Kidney epithelial cell (primary cell): ENCODE results near the gene PPP1R12B. TPM values are rescaled to one million over a fixed set of nuclear protein-coding genes. Genes with fewer than 3 reads are reported as not detected.
"Not testable (repeated sequence)": the region's sequence is repeated elsewhere in the genome, so short reads cannot be mapped to it uniquely, and the experiment has no call there.

Source experiments
- DNase-seq: peaks from one replicate; pipeline ENCODE4 v3.0.0-alpha.2; 2010; ENCODE audit warnings: low read depth
- H3K27me3 ChIP-seq: 2 replicates; pipeline ENCODE4 v1.6.0; 2011; ENCODE audit warnings: low read length; ENCODE audit not compliant: control insufficient read depth, insufficient read depth
- H3K36me3 ChIP-seq: 2 replicates; pipeline ENCODE4 v1.5.1; 2011; ENCODE audit warnings: low read length; ENCODE audit not compliant: control insufficient read depth, insufficient read depth
- H3K4me3 ChIP-seq: 2 replicates; pipeline ENCODE4 v1.5.1; 2011; ENCODE audit warnings: low read depth, mild to moderate bottlenecking, control low read depth, low read length
- CTCF ChIP-seq: IDR thresholded peaks from 2 replicates; pipeline ENCODE4 v1.5.1; 2011; ENCODE audit warnings: mild to moderate bottlenecking, moderate library complexity, low read length, control low read depth, inconsistent platforms; ENCODE audit not compliant: insufficient read depth, poor library complexity, severe bottlenecking
- total RNA-seq: library from RNA; depleted of rRNA; stranded (reverse); fragments of >200 nt; gene quantifications from 2 replicates; pipeline ENCODE4 v1.2.3, GENCODE V29; 2015

The PPP1R12B gene
- total RNA-seq, 1 donor from 2014 or later, result 6.8 TPM

DNA sequence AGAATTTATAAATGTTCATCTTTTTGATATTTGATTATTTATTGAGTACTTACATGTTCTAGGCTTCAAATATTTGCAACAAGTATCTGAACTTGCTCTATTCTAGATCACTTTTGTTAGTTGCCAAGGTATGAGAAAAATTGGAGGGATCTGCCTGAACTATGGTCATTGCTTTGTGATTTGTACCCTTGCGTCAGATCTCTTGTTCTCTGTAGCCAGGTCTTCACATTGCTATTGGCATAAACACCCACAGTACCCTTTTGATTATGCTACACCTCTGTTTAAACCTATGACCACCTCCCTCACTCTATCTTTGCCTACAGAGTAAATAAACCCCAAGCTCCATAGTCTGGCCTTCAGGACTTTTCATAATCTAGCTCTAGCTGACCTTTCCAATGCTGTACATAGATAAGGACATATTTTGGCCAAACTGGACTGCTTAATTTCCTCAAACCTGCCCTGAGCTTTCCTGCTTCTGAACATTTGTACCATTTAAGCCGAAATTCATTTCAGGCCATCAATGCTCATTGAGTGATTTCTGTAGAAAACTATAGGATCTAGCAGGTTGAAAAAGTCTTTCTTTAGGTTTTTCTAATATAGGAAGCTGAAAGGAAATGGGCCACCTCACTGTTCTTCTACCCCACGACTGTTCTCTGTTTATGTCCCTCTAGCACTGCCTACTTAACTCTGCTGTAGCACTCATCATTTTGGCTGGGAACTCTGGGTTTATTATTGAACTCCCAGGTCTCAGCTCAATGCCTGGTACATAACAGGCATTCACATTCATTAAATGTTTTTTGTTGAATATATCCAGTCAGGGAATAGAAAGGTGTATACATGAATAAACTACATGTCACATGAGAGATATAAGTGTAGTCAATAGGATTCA lies 84.9 kb downstream of the PPP1R12B start:
- no peak for DNase-seq
- no peak for TF ChIP-seq CTCF
- no peak overlapping the region for H3K4me3 ChIP-seq
- H3K36me3 ChIP-seq, result no peaks in the 10 kb centered on the region
- H3K27me3 ChIP-seq, result no peaks in the 10 kb centered on the region

DNA sequence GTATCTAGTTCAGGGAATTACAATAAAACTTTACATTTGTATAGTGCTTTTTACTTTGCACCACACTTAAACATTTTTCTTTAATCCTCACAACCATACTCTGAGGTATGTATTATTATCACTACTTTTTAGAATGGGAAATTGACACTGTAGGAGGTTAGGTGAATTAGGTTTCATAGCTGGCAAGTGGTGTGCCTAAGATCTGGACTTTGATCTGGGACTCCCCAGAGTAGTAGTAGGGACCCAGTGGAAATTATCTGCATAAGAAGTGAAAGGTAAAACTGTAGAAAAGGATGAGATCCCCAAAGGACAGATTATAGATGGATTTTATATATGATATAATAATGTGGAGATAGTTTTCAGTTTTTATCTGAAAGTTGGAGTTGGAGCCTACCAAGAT lies 85.6 kb downstream of the PPP1R12B start:
- H3K4me3 ChIP-seq, result no peak overlapping the region
- no peaks in the 10 kb centered on the region for H3K27me3 ChIP-seq
- no peak for DNase-seq
- H3K36me3 ChIP-seq, result peaks cover under 1% of the 10 kb centered on the region
- no peak for TF ChIP-seq CTCF

GRCh38 chr1:202438393-202439174 lies 90.1 kb downstream of the PPP1R12B start:
- Histone ChIP-seq H3K27me3 (no peaks in the 10 kb centered on the region), H3K36me3 (peaks cover 2% of the 10 kb centered on the region), H3K4me3 (no peak overlapping the region)
- DNase-seq, result no peak
- no peak for TF ChIP-seq CTCF

DNA sequence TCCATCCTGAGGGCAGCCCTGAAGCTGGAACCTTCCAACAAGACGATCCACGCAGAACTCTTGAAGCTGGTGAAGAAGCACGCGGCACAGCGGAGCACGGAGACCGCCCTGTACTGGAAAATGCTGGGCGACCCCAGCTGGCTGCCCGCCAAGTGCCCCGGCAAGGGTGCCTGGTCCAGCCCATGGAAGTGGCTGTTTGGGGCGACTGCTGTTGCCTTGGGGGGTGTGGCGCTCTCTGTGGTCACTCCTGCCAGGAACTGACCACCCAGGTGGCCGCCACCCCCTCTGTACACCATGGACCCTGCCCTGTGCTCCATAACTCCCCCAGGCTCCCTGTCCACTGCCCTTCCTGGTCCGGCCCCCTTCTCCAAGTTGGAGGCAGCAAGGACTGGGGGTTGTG lies 90.8 kb downstream of the PPP1R12B start:
- TF ChIP-seq CTCF, result no peak
- Histone ChIP-seq H3K4me3 (no peak overlapping the region), H3K27me3 (no peaks in the 10 kb centered on the region), H3K36me3 (peaks cover 2% of the 10 kb centered on the region)
- no peak for DNase-seq

DNA sequence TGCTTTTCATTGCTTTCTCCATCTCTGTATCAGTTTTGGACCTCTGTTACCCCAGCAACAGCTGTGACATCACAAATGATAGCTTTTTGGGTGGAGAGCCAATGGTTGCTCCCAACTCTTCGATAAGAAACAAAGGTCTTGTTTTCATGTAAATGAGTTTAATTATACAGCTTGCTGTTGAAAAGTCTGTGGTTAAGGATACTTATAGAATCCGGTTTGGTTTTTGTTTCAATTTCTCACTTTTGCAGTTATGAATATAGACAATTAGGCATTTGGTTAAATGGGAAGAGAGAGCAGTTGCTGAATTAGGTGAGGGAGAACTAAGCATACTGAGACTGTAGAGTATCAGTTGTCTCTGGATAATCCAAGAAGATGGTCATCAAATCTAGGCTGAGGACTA lies 99.6 kb downstream of the PPP1R12B start:
- not testable (repeated sequence) for H3K27me3 ChIP-seq, DNase-seq, H3K36me3 ChIP-seq

DNA sequence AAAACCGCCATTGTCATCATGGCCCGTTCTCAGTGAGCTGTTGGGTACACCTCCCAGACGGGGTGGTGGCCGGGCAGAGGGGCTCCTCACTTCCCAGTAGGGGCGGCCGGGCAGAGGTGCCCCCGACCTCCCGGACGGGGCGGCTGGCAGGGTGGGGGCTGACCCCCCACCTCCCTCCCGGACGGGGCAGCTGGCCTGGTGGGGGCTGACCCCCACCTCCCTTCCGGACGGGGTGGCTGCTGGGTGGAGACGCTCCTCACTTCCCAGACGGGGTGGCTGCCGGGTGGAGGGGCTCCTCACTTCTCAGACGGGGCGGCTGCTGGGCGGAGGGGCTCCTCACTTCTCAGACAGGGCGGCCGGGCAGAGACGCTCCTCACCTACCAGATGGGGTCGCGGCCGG lies 103.1 kb downstream of the PPP1R12B start:
- H3K36me3 ChIP-seq, H3K27me3 ChIP-seq: not testable (repeated sequence)

More for the DNA sequence above, 99.6 kb downstream of the PPP1R12B start:
- not testable (repeated sequence) for H3K4me3 ChIP-seq

More for the DNA sequence above, 103.1 kb downstream of the PPP1R12B start:
- not testable (repeated sequence) for H3K4me3 ChIP-seq, DNase-seq
